Kidney capillary endothelial cell (primary cell): ENCODE results near the gene SPRED2.
A peak's percentile ranks its signal among the peaks of the same experiment; 100 is the strongest.

ENCODE experiments used
- DNase-seq: peaks from one replicate; pipeline ENCODE4 v3.0.0-alpha.2; 2018; ENCODE audit warnings: low spot score

The SPRED2 gene

DNA sequence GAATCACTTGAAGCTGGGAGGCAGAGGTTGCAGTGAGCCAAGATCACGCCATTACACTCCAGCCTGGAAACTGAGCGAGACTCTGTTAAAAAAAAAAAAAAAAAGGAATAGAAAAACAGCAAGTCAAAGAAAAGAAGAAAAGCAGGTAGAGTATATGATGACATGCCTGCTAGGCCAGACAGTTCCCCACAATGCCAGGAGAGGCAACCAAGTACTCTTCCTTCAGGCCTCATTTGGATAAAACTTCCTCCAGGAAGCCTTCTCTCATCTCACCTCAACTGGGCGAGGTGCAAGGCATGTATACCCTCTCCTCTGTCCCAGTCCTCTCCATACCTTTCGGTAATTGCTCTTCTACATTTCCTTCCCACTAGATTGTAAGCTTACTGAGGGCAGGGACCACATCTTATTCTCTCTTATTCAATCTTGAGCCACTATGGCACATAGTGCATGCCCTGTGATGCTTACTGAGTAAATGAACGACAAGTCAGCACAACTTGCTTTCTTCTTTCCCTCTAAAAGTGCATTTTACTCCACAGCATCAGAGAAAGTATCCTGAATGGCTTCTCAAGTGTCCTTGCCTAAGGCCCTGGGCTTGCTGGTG is 10.1 kb upstream of the SPRED2 start:
- no peak for DNase-seq

- no peak for DNase-seq
Observed at GRCh38 chr2:65438137-65438899, 5.9 kb upstream of the SPRED2 start.

DNA sequence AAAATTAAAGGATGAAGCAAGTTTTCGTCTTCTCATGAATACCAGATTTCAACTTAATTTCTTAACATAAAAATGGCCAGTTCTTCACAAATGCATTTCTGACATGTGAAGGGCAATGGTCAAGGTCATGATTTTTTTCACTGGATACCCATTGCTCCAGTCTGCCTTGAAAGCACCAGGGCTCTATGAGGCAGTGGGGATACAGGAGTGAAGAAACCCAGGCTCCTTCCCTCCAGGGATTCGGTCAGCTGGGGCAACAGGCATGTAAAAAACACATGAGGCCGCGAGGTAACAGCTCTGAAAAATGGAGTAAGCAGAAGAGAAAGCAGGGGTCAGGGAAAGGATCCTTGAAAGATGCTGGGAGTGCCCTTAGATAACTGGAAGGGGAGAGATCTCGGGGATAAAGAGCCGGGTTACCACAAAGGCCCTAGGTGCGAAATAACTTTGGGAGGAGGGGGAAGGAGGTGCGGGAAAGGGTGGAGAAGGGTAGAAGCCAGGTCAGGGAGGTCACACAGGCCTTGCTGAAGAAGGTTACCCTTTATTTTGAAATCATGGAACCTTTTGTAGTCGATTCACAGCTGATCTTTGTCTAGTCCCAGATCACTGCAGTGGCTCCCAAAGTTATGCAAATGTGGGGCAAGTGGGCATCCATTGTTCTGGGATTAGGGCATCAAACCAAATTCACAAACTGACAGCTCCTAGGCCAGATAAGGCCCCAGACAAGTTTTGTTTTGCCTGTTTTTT is 5.2 kb upstream of the SPRED2 start:
- no peak for DNase-seq

- DNase-seq = no peak
Observed at GRCh38 chr2:65436824-65437221, 4.4 kb upstream of the SPRED2 start.

- DNase-seq = no peak
Observed at GRCh38 chr2:65436169-65436823, 3.9 kb upstream of the SPRED2 start.

- DNase-seq = no peak
Observed at GRCh38 chr2:65435625-65436168, 3.3 kb upstream of the SPRED2 start.

- DNase-seq = no peak
Observed at GRCh38 chr2:65434592-65435241, 2.3 kb upstream of the SPRED2 start.

DNA sequence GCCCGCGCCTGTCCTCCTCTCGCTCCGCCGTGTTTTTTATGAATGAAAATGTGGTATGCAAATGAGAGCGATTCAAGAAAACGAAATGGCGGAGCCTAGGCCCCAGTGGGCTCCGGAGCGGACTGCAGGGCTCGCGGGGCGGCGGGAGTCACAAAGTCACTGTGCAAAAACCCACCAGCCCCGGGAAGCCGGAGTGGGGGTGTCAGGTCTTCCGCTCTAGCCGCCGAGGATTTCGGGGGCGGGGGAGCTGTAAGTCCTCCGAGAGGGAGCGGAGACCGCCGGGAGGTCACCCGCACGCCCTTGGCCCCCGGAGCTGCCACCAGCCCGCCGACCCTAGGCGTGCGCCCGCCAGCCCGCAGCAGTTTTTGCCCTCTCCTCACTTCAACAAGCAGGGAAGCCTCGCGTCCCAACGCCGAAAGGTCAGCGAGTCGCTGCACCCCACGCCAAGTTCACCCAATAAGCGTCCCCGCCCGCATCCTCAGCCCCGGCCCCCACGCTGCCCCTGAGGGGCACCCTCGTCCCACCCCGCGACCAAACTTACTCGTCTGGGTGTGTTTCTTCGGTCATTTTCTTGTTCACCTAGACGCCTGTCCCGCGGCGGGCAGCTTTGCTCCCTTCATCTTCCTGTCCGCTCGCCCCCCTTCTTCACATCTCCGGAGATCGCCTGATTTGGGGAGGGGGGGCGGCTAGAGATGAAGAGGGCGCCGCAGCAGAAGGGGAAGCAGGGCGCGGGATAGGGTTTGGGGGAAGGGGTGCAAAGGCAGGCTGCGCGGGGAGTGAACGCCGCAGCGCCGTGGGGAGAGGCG is 775 bp downstream of the SPRED2 start:
- peak; percentile 15 for DNase-seq

GRCh38 chr2:65430603-65431420 is 1.6 kb downstream of the SPRED2 start:
- peak; percentile 38 for DNase-seq

DNA sequence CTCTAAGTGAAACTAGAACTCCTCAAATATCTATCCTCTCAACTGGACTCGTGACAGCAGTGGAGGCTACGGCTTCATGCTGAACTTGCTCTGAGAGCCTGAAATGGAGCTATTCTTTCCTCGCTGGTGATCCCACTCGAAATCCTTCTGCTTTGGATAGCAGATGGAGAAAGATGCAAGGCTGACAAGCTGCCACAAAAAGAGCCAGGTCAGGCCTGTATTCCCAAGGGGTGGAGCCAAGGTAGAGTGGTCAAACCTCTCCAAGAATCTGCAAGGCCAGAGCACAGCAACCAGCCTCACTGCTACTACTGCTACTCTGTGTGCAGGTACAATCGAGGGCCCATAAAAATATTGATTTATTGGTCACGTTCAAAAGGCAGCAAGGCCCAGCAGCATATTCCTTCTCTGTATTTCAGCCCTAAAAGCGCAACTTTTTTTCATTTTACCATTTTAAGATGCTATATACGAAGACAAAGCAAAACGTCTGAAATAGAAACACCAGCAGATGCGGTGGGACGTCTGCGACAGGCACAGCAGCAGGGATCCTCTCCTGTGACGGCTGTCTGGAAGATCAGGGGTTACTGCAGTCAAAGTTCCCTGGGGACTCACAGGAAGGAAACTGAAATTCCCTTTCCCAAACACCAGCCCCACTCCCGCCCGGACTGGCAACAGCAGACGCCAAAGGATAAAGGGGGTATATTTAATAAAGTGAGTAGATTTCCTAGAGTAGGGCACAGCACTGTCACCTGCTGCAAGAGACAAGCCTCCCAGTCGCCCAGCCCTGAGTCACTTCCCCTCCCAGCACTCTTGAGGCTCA is 2.4 kb downstream of the SPRED2 start:
- DNase-seq = peak; percentile 74

- DNase-seq = no peak
Observed at GRCh38 chr2:65427532-65427931, 4.9 kb downstream of the SPRED2 start.

GRCh38 chr2:65425276-65425675 is 7.1 kb downstream of the SPRED2 start:
- DNase-seq = no peak

- no peak for DNase-seq
Observed at GRCh38 chr2:65424391-65424790, 8.0 kb downstream of the SPRED2 start.

DNA sequence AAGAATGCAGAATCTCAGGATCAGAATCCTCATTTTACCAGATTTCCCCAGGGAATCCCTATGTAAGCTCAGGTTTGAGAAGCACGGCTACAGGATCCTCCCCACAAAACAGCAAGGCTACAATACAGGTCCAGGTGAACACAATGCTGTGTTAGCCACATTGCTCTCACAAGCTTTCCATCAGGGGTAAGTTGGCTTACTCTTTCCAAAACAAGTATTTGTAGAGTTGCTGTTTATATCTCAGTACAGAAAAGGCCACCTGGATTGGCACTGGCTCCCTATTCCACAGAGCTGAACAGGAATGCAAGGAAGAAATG is 11.0 kb downstream of the SPRED2 start:
- no peak for DNase-seq

DNA sequence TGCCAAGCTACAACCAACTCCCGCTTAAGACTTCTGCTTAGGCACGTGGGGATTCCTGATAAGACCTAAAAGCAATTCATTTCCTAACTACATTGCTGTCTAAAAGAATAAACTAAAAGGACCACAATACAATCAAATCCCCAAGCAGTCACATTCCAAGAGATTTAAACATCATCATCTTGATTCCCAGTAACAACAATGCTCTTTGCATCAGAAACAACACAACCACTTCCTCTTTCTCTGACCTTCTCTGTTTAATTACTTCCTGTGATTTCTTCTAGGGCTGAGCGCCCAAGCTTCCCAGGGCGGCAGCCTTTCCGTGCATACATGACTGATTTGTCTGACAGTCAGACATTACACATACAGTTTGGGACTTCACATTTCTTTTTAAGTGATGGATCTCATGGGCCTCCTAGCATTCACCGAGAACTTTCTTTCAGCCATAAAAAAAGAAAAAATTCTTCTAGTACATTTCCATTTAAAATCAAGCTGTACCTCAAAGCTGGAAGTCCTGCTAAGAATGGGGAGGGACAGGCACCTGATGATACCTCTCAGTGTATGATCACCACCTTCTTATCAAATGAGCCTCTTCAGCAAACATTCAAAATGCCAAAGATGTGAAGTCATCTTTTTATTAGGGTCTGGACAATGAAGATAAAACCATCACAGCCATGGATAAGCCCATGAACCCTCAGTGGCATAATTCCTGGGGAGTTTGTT is 11.5 kb downstream of the SPRED2 start:
- peak; percentile 98 for DNase-seq

GRCh38 chr2:65417509-65418085 is 14.8 kb downstream of the SPRED2 start:
- no peak for DNase-seq

GRCh38 chr2:65416945-65417344 is 15.5 kb downstream of the SPRED2 start:
- no peak for DNase-seq

- no peak for DNase-seq
Observed at GRCh38 chr2:65416321-65416720, 16.1 kb downstream of the SPRED2 start.
